Mesendoderm (in vitro differentiated cells): ENCODE results near the gene ZDHHC7.

Experiments
- DNase-seq: peaks from one replicate; pipeline ENCODE4 v3.0.0; 2013
- H2AK5ac ChIP-seq: 2 replicates; pipeline ENCODE4 v1.6.1; 2013; ENCODE audit warnings: low read length, inconsistent platforms
- H2BK120ac ChIP-seq: 2 replicates; pipeline ENCODE4 v1.6.1; 2013; ENCODE audit warnings: low read depth, mild to moderate bottlenecking, low read length, moderate library complexity, mixed read lengths
- H2BK15ac ChIP-seq: replicated peaks from 2 replicates; pipeline ENCODE4 v1.6.1; 2013; ENCODE audit warnings: low read depth, mild to moderate bottlenecking, moderate library complexity
- H2BK5ac ChIP-seq: 2 replicates; pipeline ENCODE4 v1.6.1; 2013; ENCODE audit warnings: low read length, inconsistent platforms
- H3K18ac ChIP-seq: 2 replicates; pipeline ENCODE4 v1.6.1; 2013; ENCODE audit warnings: mild to moderate bottlenecking, low read length, mixed read lengths
- H3K23ac ChIP-seq: one replicate; pipeline ENCODE4 v1.6.1; 2013; ENCODE audit warnings: low read length
- H3K27ac ChIP-seq: 2 replicates; pipeline ENCODE4 v1.5.1; 2013; ENCODE audit warnings: low read depth, mild to moderate bottlenecking, inconsistent platforms, low read length, moderate library complexity
- H3K27me3 ChIP-seq: 2 replicates; pipeline ENCODE4 v1.6.1; 2013; ENCODE audit warnings: low read length, control low read depth, mild to moderate bottlenecking, inconsistent platforms; ENCODE audit not compliant: insufficient read depth, poor library complexity
- H3K36me3 ChIP-seq: 2 replicates; pipeline ENCODE4 v1.6.1; 2013; ENCODE audit warnings: low read length, inconsistent platforms; ENCODE audit not compliant: control insufficient read depth, insufficient read depth
- H3K4ac ChIP-seq: one replicate; pipeline ENCODE4 v1.6.1; 2013; ENCODE audit warnings: low read depth, mild to moderate bottlenecking, low read length, moderate library complexity
- H3K4me1 ChIP-seq: 2 replicates; pipeline ENCODE4 v1.6.1; 2013; ENCODE audit warnings: low read depth, low read length, inconsistent platforms; ENCODE audit not compliant: control insufficient read depth
- H3K4me2 ChIP-seq: 2 replicates; pipeline ENCODE4 v1.6.1; 2013; ENCODE audit warnings: low read length
- H3K4me3 ChIP-seq: 2 replicates; pipeline ENCODE4 v1.5.1; 2013; ENCODE audit warnings: mild to moderate bottlenecking, low read length
- H3K56ac ChIP-seq: one replicate; pipeline ENCODE4 v1.6.1; 2013; ENCODE audit warnings: low read length
- H3K79me1 ChIP-seq: 2 replicates; pipeline ENCODE4 v1.6.1; 2013; ENCODE audit warnings: low read length, inconsistent platforms
- H3K79me2 ChIP-seq: 2 replicates; pipeline ENCODE4 v1.6.1; 2013; ENCODE audit warnings: mild to moderate bottlenecking, low read length; ENCODE audit not compliant: control insufficient read depth, insufficient read depth
- H3K9ac ChIP-seq: 2 replicates; pipeline ENCODE4 v1.6.1; 2013; ENCODE audit warnings: low read length, inconsistent platforms
- H4K5ac ChIP-seq: one replicate; pipeline ENCODE4 v1.6.1; 2013; ENCODE audit warnings: low read length
- H4K8ac ChIP-seq: one replicate; pipeline ENCODE4 v1.6.1; 2013; ENCODE audit warnings: low read depth, mild to moderate bottlenecking, control low read depth, low read length, moderate library complexity
- WGBS: extraction: QIAGEN DNeasy Blood & Tissue Kit; methylation state at CpG from one replicate; pipeline ENCODE4 v1.1.7; 2013; ENCODE audit warnings: low lambda C conversion rate, missing lambda C conversion rate; ENCODE audit not compliant: insufficient coverage; ENCODE audit errors: extremely low coverage; 5-methylcytosine and 5-hydroxymethylcytosine counted together

The ZDHHC7 gene

GRCh38 chr16:84975522-84975921 is 35.8 kb downstream of the ZDHHC7 start:
- H2BK5ac ChIP-seq: no peak overlapping the region
- no peak overlapping the region for H3K4ac ChIP-seq
- no CpG with 5 or more reads among the region's 22 CpGs for WGBS
- no peak overlapping the region for H2AK5ac ChIP-seq
- no peak overlapping the region for H3K4me2 ChIP-seq
- H3K36me3 ChIP-seq: peaks cover 12% of the 10 kb centered on the region
- H3K27ac ChIP-seq: no peak overlapping the region
- no peak overlapping the region for H2BK120ac ChIP-seq
- H3K4me3 ChIP-seq: no peak overlapping the region
- no peaks in the 10 kb centered on the region for H3K79me1 ChIP-seq
- no peak overlapping the region for H3K9ac ChIP-seq
- H3K79me2 ChIP-seq: no peaks in the 10 kb centered on the region
- no peak overlapping the region for H4K5ac ChIP-seq
- H3K56ac ChIP-seq: no peak overlapping the region
- H3K4me1 ChIP-seq: no peaks in the 10 kb centered on the region
- H3K18ac ChIP-seq: no peak overlapping the region
- no peak overlapping the region for H4K8ac ChIP-seq
- no peak for DNase-seq
- no peaks in the 10 kb centered on the region for H3K27me3 ChIP-seq
- H2BK15ac ChIP-seq: no peak overlapping the region
- H3K23ac ChIP-seq: no peak overlapping the region

GRCh38 chr16:84975066-84975465 is 36.3 kb downstream of the ZDHHC7 start:
- WGBS: no CpG with 5 or more reads among the region's 12 CpGs
- Histone ChIP-seq H3K36me3 (peaks cover 12% of the 10 kb centered on the region), H2BK5ac (no peak overlapping the region)

GRCh38 chr16:84973776-84974523 is 37.4 kb downstream of the ZDHHC7 start:
- Histone ChIP-seq H2BK15ac (no peak overlapping the region), H3K9ac (no peak overlapping the region), H3K36me3 (peaks cover 12% of the 10 kb centered on the region), H3K23ac (no peak overlapping the region), H3K27ac (no peak overlapping the region), H3K27me3 (no peaks in the 10 kb centered on the region), H3K4ac (no peak overlapping the region), H3K4me3 (no peak overlapping the region), H4K8ac (no peak overlapping the region), H3K79me2 (no peaks in the 10 kb centered on the region), H3K56ac (no peak overlapping the region), H4K5ac (no peak overlapping the region), H3K79me1 (no peaks in the 10 kb centered on the region), H3K18ac (no peak overlapping the region), H2BK120ac (no peak overlapping the region), H2AK5ac (no peak overlapping the region), H3K4me2 (no peak overlapping the region), H3K4me1 (no peaks in the 10 kb centered on the region), H2BK5ac (no peak overlapping the region)
- no peak for DNase-seq
- WGBS: no CpG with 5 or more reads among the region's 23 CpGs

More at GRCh38 chr16:84975066-84975465, 36.3 kb downstream of the ZDHHC7 start:
- no peak overlapping the region for H2AK5ac ChIP-seq
- H3K23ac ChIP-seq: no peak overlapping the region
- H3K4me2 ChIP-seq: no peak overlapping the region
- no peak overlapping the region for H3K56ac ChIP-seq
- no peak overlapping the region for H3K27ac ChIP-seq
- no peak overlapping the region for H4K5ac ChIP-seq
- H3K4me1 ChIP-seq: no peaks in the 10 kb centered on the region
- DNase-seq: no peak
- no peak overlapping the region for H2BK120ac ChIP-seq
- no peak overlapping the region for H3K4ac ChIP-seq
- no peaks in the 10 kb centered on the region for H3K79me1 ChIP-seq
- no peak overlapping the region for H3K9ac ChIP-seq
- no peak overlapping the region for H3K4me3 ChIP-seq
- H3K79me2 ChIP-seq: no peaks in the 10 kb centered on the region
- H3K18ac ChIP-seq: no peak overlapping the region
- H4K8ac ChIP-seq: no peak overlapping the region
- H2BK15ac ChIP-seq: no peak overlapping the region
- no peaks in the 10 kb centered on the region for H3K27me3 ChIP-seq

- H3K4me3 ChIP-seq: no peak overlapping the region
- no peak overlapping the region for H3K23ac ChIP-seq
- H3K36me3 ChIP-seq: peaks cover 12% of the 10 kb centered on the region
Measured at GRCh38 chr16:84973236-84973635, 38.1 kb downstream of the ZDHHC7 start.

GRCh38 chr16:84970447-84971127 is 40.7 kb downstream of the ZDHHC7 start:
- no peaks in the 10 kb centered on the region for H3K79me1 ChIP-seq
- H3K4me2 ChIP-seq: no peak overlapping the region
- H3K18ac ChIP-seq: no peak overlapping the region
- no peak overlapping the region for H3K23ac ChIP-seq
- H2AK5ac ChIP-seq: no peak overlapping the region
- H3K56ac ChIP-seq: no peak overlapping the region
- H3K27me3 ChIP-seq: no peaks in the 10 kb centered on the region
- no peak overlapping the region for H4K8ac ChIP-seq
- DNase-seq: peak; percentile 85
- no peak overlapping the region for H4K5ac ChIP-seq
- no CpG with 5 or more reads among the region's 18 CpGs for WGBS
- no peaks in the 10 kb centered on the region for H3K79me2 ChIP-seq
- no peak overlapping the region for H2BK120ac ChIP-seq
- no peaks in the 10 kb centered on the region for H3K4me1 ChIP-seq
- H2BK5ac ChIP-seq: no peak overlapping the region
- H3K27ac ChIP-seq: no peak overlapping the region
- peaks cover 4% of the 10 kb centered on the region for H3K36me3 ChIP-seq
- H2BK15ac ChIP-seq: no peak overlapping the region
- H3K9ac ChIP-seq: no peak overlapping the region
- H3K4me3 ChIP-seq: no peak overlapping the region
- no peak overlapping the region for H3K4ac ChIP-seq

More at GRCh38 chr16:84973236-84973635, 38.1 kb downstream of the ZDHHC7 start:
- no CpG with 5 or more reads among the region's 15 CpGs for WGBS
- H3K4me2 ChIP-seq: no peak overlapping the region
- H2BK120ac ChIP-seq: no peak overlapping the region
- H3K18ac ChIP-seq: no peak overlapping the region
- H3K56ac ChIP-seq: no peak overlapping the region
- no peak overlapping the region for H2AK5ac ChIP-seq
- H3K4ac ChIP-seq: no peak overlapping the region
- H2BK15ac ChIP-seq: no peak overlapping the region
- no peak overlapping the region for H3K9ac ChIP-seq
- no peak overlapping the region for H3K27ac ChIP-seq
- no peak overlapping the region for H2BK5ac ChIP-seq
- DNase-seq: no peak
- no peaks in the 10 kb centered on the region for H3K4me1 ChIP-seq
- no peak overlapping the region for H4K8ac ChIP-seq
- no peaks in the 10 kb centered on the region for H3K27me3 ChIP-seq
- no peaks in the 10 kb centered on the region for H3K79me2 ChIP-seq
- no peaks in the 10 kb centered on the region for H3K79me1 ChIP-seq
- no peak overlapping the region for H4K5ac ChIP-seq
